Uterus (tissue), 4 donors: ENCODE results near the gene KCNIP1. TPM values are rescaled to one million over a fixed set of nuclear protein-coding genes. Genes with fewer than 3 reads are reported as not detected.

Experiments used
- DNase-seq, 2 donors: peaks; one replicate each; pipeline ENCODE4 v3.0.0-alpha.2; 2019 to 2020
- H3K27ac ChIP-seq, 2 donors: fragments of 200-600 bp; sonication (generic); 1 replicate in 1 of 2; 2 replicates in 1 of 2; pipeline ENCODE4 v1.5.1; 2016 to 2018
- H3K27me3 ChIP-seq, 2 donors: fragments of 200-600 bp; sonication (generic); one replicate each; pipeline ENCODE4 v1.5.1; 2018 to 2019; ENCODE audit warnings: control low read depth in 1 of 2
- H3K36me3 ChIP-seq, 2 donors: fragments of 200-600 bp; sonication (generic); one replicate each; pipeline ENCODE4 v1.5.1; 2019; ENCODE audit warnings: control low read depth in 1 of 2
- H3K4me1 ChIP-seq, 2 donors: fragments of 200-600 bp; sonication (generic); one replicate each; pipeline ENCODE4 v1.5.1; 2018 to 2019; ENCODE audit warnings: control low read depth in 1 of 2
- H3K4me3 ChIP-seq, 2 donors: fragments of 200-600 bp; sonication (generic); 1 replicate in 1 of 2; 2 replicates in 1 of 2; pipeline ENCODE4 v1.5.1; 2018 to 2019; ENCODE audit warnings: mild to moderate bottlenecking in 1 of 2
- H3K9me3 ChIP-seq, 2 donors: fragments of 200-600 bp; sonication (generic); one replicate each; pipeline ENCODE4 v1.5.1; 2019; ENCODE audit warnings: control low read depth in 1 of 2
- POLR2A ChIP-seq, 2 donors: fragments of 450-650 bp; IDR thresholded peaks; one replicate each; pipeline ENCODE4 v1.6.1; 2016; ENCODE audit warnings: antibody characterized with exemption in 2 of 2, mild to moderate bottlenecking in 1 of 2, moderate library complexity in 1 of 2
- intact Hi-C: fragments of 100-400 bp; cut with DNase I; formaldehyde crosslinking; loops from one replicate; pipeline ENCODE4 v1.15.1; 2023; ENCODE audit warnings: low total_unique reads
- total RNA-seq, 4 donors: library from RNA; depleted of rRNA in 3 of 4; stranded (reverse); fragments of >200 nt in 3 of 4; gene quantifications; one replicate each; pipeline versions ENCODE4 v1.1.0 to v1.2.4, GENCODE V29; 2014 to 2023
- TF ChIP-seq, protein P1 (sequence below), 4 experiments: fragments of 200-600 bp in 2 of 4; fragments of 450-650 bp in 2 of 4; sonication (generic) in 2 of 4; IDR thresholded peaks; one replicate each; pipeline ENCODE4 v1.5.1; 2016 to 2019; ENCODE audit warnings: antibody characterized with exemption in 4 of 4, mild to moderate bottlenecking in 2 of 4, moderate library complexity in 1 of 4
- donor health status: DM: yes; HTN: yes; CAD: no.

Gene KCNIP1
- total RNA-seq, 4 donors from 2014 or later = 1.3 to 7.0 (median 3.9) TPM

GRCh38 chr5:170643591-170643990 is 139.8 kb downstream of the KCNIP1 start:
- intact Hi-C loops = no loop called here
- Histone ChIP-seq H3K4me3 (no peak overlapping the region), H3K27ac (no peak overlapping the region), H3K9me3 (no peaks in the 10 kb centered on the region), H3K36me3 (no peaks in the 10 kb centered on the region), H3K27me3 (no peaks in the 10 kb centered on the region), H3K4me1 (no peaks in the 10 kb centered on the region)
- DNase-seq = no peak
- TF ChIP-seq, protein P1, sequence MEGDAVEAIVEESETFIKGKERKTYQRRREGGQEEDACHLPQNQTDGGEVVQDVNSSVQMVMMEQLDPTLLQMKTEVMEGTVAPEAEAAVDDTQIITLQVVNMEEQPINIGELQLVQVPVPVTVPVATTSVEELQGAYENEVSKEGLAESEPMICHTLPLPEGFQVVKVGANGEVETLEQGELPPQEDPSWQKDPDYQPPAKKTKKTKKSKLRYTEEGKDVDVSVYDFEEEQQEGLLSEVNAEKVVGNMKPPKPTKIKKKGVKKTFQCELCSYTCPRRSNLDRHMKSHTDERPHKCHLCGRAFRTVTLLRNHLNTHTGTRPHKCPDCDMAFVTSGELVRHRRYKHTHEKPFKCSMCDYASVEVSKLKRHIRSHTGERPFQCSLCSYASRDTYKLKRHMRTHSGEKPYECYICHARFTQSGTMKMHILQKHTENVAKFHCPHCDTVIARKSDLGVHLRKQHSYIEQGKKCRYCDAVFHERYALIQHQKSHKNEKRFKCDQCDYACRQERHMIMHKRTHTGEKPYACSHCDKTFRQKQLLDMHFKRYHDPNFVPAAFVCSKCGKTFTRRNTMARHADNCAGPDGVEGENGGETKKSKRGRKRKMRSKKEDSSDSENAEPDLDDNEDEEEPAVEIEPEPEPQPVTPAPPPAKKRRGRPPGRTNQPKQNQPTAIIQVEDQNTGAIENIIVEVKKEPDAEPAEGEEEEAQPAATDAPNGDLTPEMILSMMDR (IDR thresholded peaks at IDR 0.05) = no peak
- TF ChIP-seq POLR2A (IDR thresholded peaks at IDR 0.05) = no peak

DNA sequence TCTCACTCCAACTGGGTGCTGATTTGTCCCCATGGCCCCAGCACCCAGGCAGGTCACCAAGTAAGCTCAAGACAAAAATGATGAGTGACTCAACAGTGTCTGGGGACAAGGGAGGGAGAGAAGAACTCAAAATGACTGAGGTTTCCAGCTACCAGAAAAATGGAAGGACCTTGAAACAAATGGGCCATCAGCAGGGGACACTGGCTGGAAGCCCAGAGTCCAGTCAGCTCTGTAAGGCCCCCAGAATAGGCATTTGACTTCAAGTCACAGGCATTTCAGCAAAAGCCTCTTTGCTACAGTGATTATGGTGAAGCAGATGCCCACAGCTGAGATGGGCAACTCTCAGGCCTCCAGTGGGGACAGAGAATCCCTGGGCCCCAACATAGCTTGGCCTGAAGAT is 140.7 kb downstream of the KCNIP1 start:
- intact Hi-C loops = no loop called here
- TF ChIP-seq POLR2A (IDR thresholded peaks at IDR 0.05) = no peak
- TF ChIP-seq, protein P1 (IDR thresholded peaks at IDR 0.05) = no peak

GRCh38 chr5:170648541-170648940 is 144.7 kb downstream of the KCNIP1 start:
- H3K4me1 ChIP-seq = no peaks in the 10 kb centered on the region
- DNase-seq = no peak
- intact Hi-C loops = no loop called here
- H3K27me3 ChIP-seq = no peaks in the 10 kb centered on the region
- TF ChIP-seq, protein P1 (IDR thresholded peaks at IDR 0.05) = no peak
- TF ChIP-seq POLR2A (IDR thresholded peaks at IDR 0.05) = no peak
- no peak overlapping the region for H3K4me3 ChIP-seq
- H3K36me3 ChIP-seq = no peaks in the 10 kb centered on the region
- no peak overlapping the region for H3K27ac ChIP-seq
- no peaks in the 10 kb centered on the region for H3K9me3 ChIP-seq

More for the DNA sequence above, 140.7 kb downstream of the KCNIP1 start:
- Histone ChIP-seq H3K4me1 (no peaks in the 10 kb centered on the region), H3K36me3 (no peaks in the 10 kb centered on the region), H3K4me3 (no peak overlapping the region), H3K9me3 (no peaks in the 10 kb centered on the region), H3K27me3 (no peaks in the 10 kb centered on the region), H3K27ac (no peak overlapping the region)
- DNase-seq = no peak

DNA sequence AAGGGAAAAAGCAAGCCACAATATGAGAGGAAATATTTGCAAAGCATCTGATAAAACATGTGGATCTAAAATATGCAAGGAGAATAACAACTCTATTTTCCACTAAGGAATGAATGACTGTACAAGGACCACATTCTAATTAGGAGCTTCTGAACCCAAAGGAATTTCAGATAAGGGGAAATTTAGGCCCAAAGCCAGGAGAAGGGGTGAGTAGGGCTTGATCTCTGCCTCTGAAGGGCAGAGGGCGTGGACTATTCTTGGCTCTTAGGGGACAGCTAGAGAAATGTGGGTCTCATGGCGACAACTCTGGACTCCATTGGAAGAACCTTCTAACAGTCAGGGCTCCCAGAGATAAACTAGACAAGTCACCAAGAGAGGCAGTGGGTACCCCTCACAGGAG is 147.0 kb downstream of the KCNIP1 start:
- Histone ChIP-seq H3K9me3 (no peaks in the 10 kb centered on the region), H3K36me3 (no peaks in the 10 kb centered on the region), H3K4me3 (no peak overlapping the region), H3K27me3 (no peaks in the 10 kb centered on the region), H3K4me1 (no peaks in the 10 kb centered on the region), H3K27ac (no peak overlapping the region)
- intact Hi-C loops = no loop called here
- TF ChIP-seq, protein P1 (IDR thresholded peaks at IDR 0.05) = no peak
- TF ChIP-seq POLR2A (IDR thresholded peaks at IDR 0.05) = no peak
- no peak for DNase-seq

GRCh38 chr5:170651604-170652277 is 147.9 kb downstream of the KCNIP1 start:
- Histone ChIP-seq H3K27ac (no peak overlapping the region), H3K4me3 (no peak overlapping the region), H3K36me3 (no peaks in the 10 kb centered on the region), H3K4me1 (no peaks in the 10 kb centered on the region), H3K27me3 (no peaks in the 10 kb centered on the region), H3K9me3 (no peaks in the 10 kb centered on the region)
- DNase-seq = no peak
- intact Hi-C loops = no loop called here
- TF ChIP-seq, protein P1 (IDR thresholded peaks at IDR 0.05) = no peak
- no peak for TF ChIP-seq POLR2A (IDR thresholded peaks at IDR 0.05)
